Vagina (tissue), 2 donors: Measurements from ENCODE around the gene PUS7. TPM values are rescaled to one million over a fixed set of nuclear protein-coding genes. Genes with fewer than 3 reads are reported as not detected.
"Not testable (repeated sequence)": the region's sequence is repeated elsewhere in the genome, so short reads cannot be mapped to it uniquely, and the experiment has no call there.

Experiments
- DNase-seq, 2 donors: peaks; one replicate each; pipeline ENCODE4 v3.0.0-alpha.2; 2017; ENCODE audit errors: extremely low spot score in 2 of 2
- H3K27ac ChIP-seq: fragments of 200-600 bp; sonication (generic); one replicate; pipeline ENCODE4 v1.5.1; 2019
- H3K27me3 ChIP-seq: fragments of 200-600 bp; sonication (generic); one replicate; pipeline ENCODE4 v1.5.1; 2019
- H3K36me3 ChIP-seq, 2 donors: fragments of 200-600 bp; sonication (generic); one replicate each; pipeline ENCODE4 v1.5.1; 2017 to 2019
- H3K4me1 ChIP-seq: fragments of 200-600 bp; sonication (generic); one replicate; pipeline ENCODE4 v1.5.1; 2019
- H3K4me3 ChIP-seq, 2 donors: fragments of 200-600 bp; sonication (generic); 1 replicate in 1 of 2; 2 replicates in 1 of 2; pipeline ENCODE4 v1.5.1; 2016 to 2019
- H3K9me3 ChIP-seq: fragments of 200-600 bp; sonication (generic); one replicate; pipeline ENCODE4 v1.5.1; 2019
- POLR2A ChIP-seq, 2 donors: fragments of 450-650 bp; IDR thresholded peaks; one replicate each; pipeline ENCODE4 v1.6.1; 2017; ENCODE audit warnings: antibody characterized with exemption in 2 of 2, mild to moderate bottlenecking in 2 of 2, moderate library complexity in 2 of 2
- POLR2AphosphoS5 ChIP-seq, 2 donors: sonication (generic); formaldehyde crosslinking; IDR thresholded peaks; one replicate each; pipeline ENCODE4 v1.9.0; 2017; ENCODE audit warnings: antibody characterized with exemption in 2 of 2, mild to moderate bottlenecking in 2 of 2, low read depth in 1 of 2; ENCODE audit not compliant: insufficient read depth in 1 of 2
- intact Hi-C: fragments of 100-400 bp; cut with DNase I; formaldehyde crosslinking; loops from one replicate; pipeline ENCODE4 v1.15.1; 2023
- total RNA-seq: library from RNA; depleted of rRNA; stranded (reverse); fragments of >200 nt; gene quantifications from one replicate; pipeline ENCODE4 v1.2.3, GENCODE V29; 2016
- TF ChIP-seq, protein P1 (sequence below), 3 experiments: fragments of 450-650 bp in 2 of 3; fragments of 200-600 bp in 1 of 3; sonication (generic) in 1 of 3; IDR thresholded peaks; one replicate each; pipeline ENCODE4 v1.5.1; 2017 to 2019; ENCODE audit warnings: antibody characterized with exemption in 3 of 3, mild to moderate bottlenecking in 2 of 3, moderate library complexity in 2 of 3

Gene PUS7
- total RNA-seq, 1 donor from 2014 or later, result 16.9 TPM

DNA sequence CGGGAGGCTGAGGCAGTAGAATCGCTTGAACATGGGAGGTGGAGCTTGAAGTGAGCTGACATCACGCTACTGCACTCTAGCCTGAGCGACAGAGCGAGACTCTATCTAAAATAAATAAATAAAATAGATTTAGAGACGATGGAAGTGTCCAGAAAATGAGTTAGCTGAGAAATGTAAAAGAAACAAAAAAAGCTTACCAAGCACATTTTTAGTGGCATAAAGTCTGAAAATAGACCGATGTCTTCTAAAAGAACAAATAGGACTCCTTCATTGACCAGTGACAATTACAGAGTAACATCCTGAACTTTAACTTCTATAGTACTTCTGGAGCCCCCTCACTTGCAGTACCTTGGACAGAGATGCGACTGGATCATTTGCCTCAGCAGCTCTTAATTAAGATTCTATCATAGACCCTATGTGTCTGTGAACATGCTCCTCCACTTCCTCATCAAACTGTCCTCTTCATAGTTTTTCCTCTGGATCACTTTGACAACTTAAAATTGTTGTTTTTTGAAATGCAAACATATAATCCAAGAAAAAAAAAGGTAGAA lies 108.1 kb downstream of the PUS7 start:
- intact Hi-C loops, result no loop called here
- no peak for DNase-seq
- Histone ChIP-seq H3K4me3 (no peak overlapping the region), H3K9me3 (no peaks in the 10 kb centered on the region), H3K27me3 (no peaks in the 10 kb centered on the region), H3K27ac (no peak overlapping the region), H3K4me1 (no peaks in the 10 kb centered on the region), H3K36me3 (no peaks in the 10 kb centered on the region)
- TF ChIP-seq, protein P1, sequence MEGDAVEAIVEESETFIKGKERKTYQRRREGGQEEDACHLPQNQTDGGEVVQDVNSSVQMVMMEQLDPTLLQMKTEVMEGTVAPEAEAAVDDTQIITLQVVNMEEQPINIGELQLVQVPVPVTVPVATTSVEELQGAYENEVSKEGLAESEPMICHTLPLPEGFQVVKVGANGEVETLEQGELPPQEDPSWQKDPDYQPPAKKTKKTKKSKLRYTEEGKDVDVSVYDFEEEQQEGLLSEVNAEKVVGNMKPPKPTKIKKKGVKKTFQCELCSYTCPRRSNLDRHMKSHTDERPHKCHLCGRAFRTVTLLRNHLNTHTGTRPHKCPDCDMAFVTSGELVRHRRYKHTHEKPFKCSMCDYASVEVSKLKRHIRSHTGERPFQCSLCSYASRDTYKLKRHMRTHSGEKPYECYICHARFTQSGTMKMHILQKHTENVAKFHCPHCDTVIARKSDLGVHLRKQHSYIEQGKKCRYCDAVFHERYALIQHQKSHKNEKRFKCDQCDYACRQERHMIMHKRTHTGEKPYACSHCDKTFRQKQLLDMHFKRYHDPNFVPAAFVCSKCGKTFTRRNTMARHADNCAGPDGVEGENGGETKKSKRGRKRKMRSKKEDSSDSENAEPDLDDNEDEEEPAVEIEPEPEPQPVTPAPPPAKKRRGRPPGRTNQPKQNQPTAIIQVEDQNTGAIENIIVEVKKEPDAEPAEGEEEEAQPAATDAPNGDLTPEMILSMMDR (IDR thresholded peaks at IDR 0.05), result no peak
- TF ChIP-seq POLR2AphosphoS5 (IDR thresholded peaks at IDR 0.05; ENCODE audit: insufficient read depth in 1 of 2, low read depth in 1 of 2) (no peak), POLR2A (IDR thresholded peaks at IDR 0.05) (no peak)

GRCh38 chr7:105410774-105411173 lies 111.3 kb downstream of the PUS7 start:
- H3K27ac ChIP-seq, H3K9me3 ChIP-seq, H3K27me3 ChIP-seq, DNase-seq, H3K4me1 ChIP-seq, H3K4me3 ChIP-seq, intact Hi-C loops, H3K36me3 ChIP-seq: not testable (repeated sequence)

- H3K27ac ChIP-seq, H3K27me3 ChIP-seq, H3K4me3 ChIP-seq, intact Hi-C loops, H3K9me3 ChIP-seq, H3K4me1 ChIP-seq, H3K36me3 ChIP-seq, DNase-seq: not testable (repeated sequence)
These were observed 112.3 kb downstream of the PUS7 start for GRCh38 chr7:105409775-105410174.

DNA sequence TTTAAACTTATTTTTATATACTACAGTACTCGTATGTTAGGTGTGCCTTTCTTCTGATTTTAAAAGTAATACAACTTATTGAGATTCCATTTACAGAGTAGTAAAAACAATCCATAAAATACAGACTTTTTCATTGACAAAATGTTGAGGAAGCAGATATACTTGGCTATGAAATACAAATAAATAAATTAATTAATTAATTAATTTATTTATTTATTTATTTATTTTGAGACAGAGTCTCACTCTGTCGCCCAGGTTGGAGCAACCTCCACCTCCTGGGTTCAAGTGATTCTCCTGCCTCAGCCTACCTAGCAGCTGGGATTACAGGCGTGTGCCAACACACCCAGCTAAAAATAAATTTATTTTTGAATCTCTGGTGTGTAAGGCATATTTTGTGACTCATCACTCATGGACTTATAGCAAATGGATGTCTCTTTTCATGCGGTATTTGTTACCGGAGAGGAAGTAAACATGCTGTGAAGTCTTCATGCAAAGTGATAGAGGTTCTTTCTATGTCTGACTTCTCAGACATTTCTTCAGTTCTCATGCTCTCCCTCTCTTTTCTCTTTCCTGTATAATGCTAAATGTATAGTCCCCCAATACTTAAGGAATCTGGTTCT lies 113.2 kb downstream of the PUS7 start:
- TF ChIP-seq POLR2A (IDR thresholded peaks at IDR 0.05) (no peak), POLR2AphosphoS5 (IDR thresholded peaks at IDR 0.05; ENCODE audit: insufficient read depth in 1 of 2, low read depth in 1 of 2) (no peak)
- TF ChIP-seq, protein P1 (IDR thresholded peaks at IDR 0.05), result no peak
- Histone ChIP-seq H3K27me3 (no peaks in the 10 kb centered on the region), H3K4me3 (no peak overlapping the region), H3K9me3 (no peaks in the 10 kb centered on the region), H3K4me1 (no peaks in the 10 kb centered on the region), H3K27ac (no peak overlapping the region), H3K36me3 (no peaks in the 10 kb centered on the region)
- intact Hi-C loops, result no loop called here
- no peak for DNase-seq

Other genes with a start within 250 kb of the PUS7 start
- gene SRPK2, start 133.3 kb downstream of the PUS7 start, total RNA-seq, result 47.1 TPM
- 27.5 TPM for gene RINT1, start 9.9 kb upstream of the PUS7 start, total RNA-seq
- not detected for gene EFCAB10, start 59.2 kb upstream of the PUS7 start, total RNA-seq